ENCODE data around the gene NAGLU. TPM values are rescaled to one million over a fixed set of nuclear protein-coding genes. Genes with fewer than 3 reads are reported as not detected.

Gene NAGLU
- total and polyA plus RNA-seq, 2 of the 13 experiments (the other 11 are each of a cell fraction or from before 2014, with no cell fraction given): 28.2 to 40.1 TPM

DNA sequence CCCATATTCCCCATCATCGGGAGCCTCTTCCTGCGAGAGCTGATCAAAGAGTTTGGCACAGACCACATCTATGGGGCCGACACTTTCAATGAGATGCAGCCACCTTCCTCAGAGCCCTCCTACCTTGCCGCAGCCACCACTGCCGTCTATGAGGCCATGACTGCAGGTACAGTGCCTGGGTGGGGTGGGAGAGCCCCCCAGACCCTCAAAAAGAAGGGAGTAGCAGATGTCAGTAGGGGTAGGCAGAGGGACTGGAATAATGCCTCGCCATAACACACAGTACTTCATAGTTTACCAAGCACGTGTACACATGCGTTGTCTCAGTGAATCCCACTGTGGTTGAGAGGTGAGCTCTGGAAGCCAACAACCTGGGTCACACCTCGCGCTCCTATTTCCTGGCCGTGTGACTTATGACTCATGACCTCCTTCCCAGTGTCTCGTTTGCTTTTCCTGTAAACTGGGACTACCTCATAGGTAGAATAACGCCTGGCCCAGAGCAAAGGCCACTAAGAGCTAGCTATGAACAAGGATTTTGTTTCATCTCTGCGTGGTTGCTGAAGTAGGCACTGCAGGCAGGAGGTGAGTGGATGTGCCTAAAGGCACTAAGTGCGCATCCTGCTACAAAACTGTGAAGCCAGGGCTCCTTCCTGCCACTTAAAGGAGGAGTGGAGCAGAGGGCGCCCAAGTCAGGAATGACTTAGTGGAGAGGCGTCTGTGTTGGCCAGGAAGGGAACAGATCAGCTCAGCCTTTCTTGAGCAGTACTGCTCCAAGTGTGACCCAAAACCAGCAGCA is 5.2 kb downstream of the NAGLU start (continued):
- no peak for TF ChIP-seq KIAA2018 (CRISPR knock-in tag; IDR thresholded peaks at IDR 0.05; ENCODE audit: borderline replicate concordance)
- no peak for TF ChIP-seq HHEX (CRISPR knock-in tag; IDR thresholded peaks at IDR 0.05)
- peak; percentile 73; the same call in 1 of the 2 replicates for TF ChIP-seq ZMYM3 (CRISPR knock-in tag; IDR thresholded peaks at IDR 0.05)
- TF ChIP-seq ZBTB20 (CRISPR knock-in tag; IDR thresholded peaks at IDR 0.05; ENCODE audit: borderline replicate concordance, low read depth): peak; percentile 94
- TF ChIP-seq TBX3 (IDR thresholded peaks at IDR 0.05; ENCODE audit: borderline replicate concordance): peak; percentile 86
- TF ChIP-seq ZNF720 (CRISPR knock-in tag; IDR thresholded peaks at IDR 0.05): no peak
- peak; percentile 76; the same call in 1 of the 2 replicates for TF ChIP-seq ZNF644 (CRISPR knock-in tag; IDR thresholded peaks at IDR 0.05; ENCODE audit: low read depth)
- peak; percentile 79 for TF ChIP-seq NR2C2 (CRISPR knock-in tag; IDR thresholded peaks at IDR 0.05; ENCODE audit: borderline replicate concordance)
- no peak for TF ChIP-seq KDM5A (IDR thresholded peaks at IDR 0.05; ENCODE audit: borderline replicate concordance, low read length)
- peak; percentile 90 for TF ChIP-seq PHF21A (CRISPR knock-in tag; IDR thresholded peaks at IDR 0.05)
- TF ChIP-seq, protein P1, sequence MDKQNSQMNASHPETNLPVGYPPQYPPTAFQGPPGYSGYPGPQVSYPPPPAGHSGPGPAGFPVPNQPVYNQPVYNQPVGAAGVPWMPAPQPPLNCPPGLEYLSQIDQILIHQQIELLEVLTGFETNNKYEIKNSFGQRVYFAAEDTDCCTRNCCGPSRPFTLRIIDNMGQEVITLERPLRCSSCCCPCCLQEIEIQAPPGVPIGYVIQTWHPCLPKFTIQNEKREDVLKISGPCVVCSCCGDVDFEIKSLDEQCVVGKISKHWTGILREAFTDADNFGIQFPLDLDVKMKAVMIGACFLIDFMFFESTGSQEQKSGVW (CRISPR knock-in tag; IDR thresholded peaks at IDR 0.05; ENCODE audit: borderline replicate concordance): peak; percentile 57; the same call in 1 of the 2 replicates
- no peak; the same call in 1 of the 2 replicates for TF ChIP-seq KDM3A (CRISPR knock-in tag; IDR thresholded peaks at IDR 0.05; ENCODE audit: low read depth)
- TF ChIP-seq ZNF234 (CRISPR knock-in tag; conservative IDR thresholded peaks at IDR 0.05): no peak
- TF ChIP-seq HOXA5 (CRISPR knock-in tag; IDR thresholded peaks at IDR 0.05): no peak
- no peak for TF ChIP-seq ZBTB49 (CRISPR knock-in tag; IDR thresholded peaks at IDR 0.05; ENCODE audit: borderline replicate concordance)
- TF ChIP-seq NPAS2 (CRISPR knock-in tag; IDR thresholded peaks at IDR 0.05; ENCODE audit: borderline replicate concordance): no peak
- 0 out of 2 replicates have a peak, but pooled peaks have one; percentile 31 for TF ChIP-seq SP4 (CRISPR knock-in tag; IDR thresholded peaks at IDR 0.05)
- no peak for TF ChIP-seq ZNF550 (CRISPR knock-in tag; IDR thresholded peaks at IDR 0.05; ENCODE audit: borderline replicate concordance)

Measured in HepG2 (cell line).